Upper lobe of left lung (tissue), 6 donors: ENCODE measurements around the gene KCNJ4. TPM values are rescaled to one million over a fixed set of nuclear protein-coding genes. Genes with fewer than 3 reads are reported as not detected.

ENCODE experiments used
- ATAC-seq, 2 donors: fragments of 200-7000 bp; cut with Tn5 transposase; one replicate each; pipeline ENCODE4 v1.9.1; 2022; ENCODE audit warnings: mild to moderate bottlenecking in 2 of 2, moderate library complexity in 2 of 2; ENCODE audit not compliant: low FRiP score in 2 of 2
- DNase-seq, 2 donors: peaks; one replicate each; pipeline ENCODE4 v3.0.0-alpha.2; 2019 to 2020
- H3K27ac ChIP-seq, 4 donors: fragments of 200-600 bp; sonication (generic); one replicate each; pipeline ENCODE4 v1.5.1; 2016 to 2019
- H3K27me3 ChIP-seq, 4 donors: fragments of 200-600 bp; sonication (generic); one replicate each; pipeline ENCODE4 v1.5.1; 2017 to 2019
- H3K36me3 ChIP-seq, 4 donors: fragments of 200-600 bp; sonication (generic); one replicate each; pipeline ENCODE4 v1.5.1; 2016 to 2019
- H3K4me1 ChIP-seq, 4 donors: fragments of 200-600 bp; sonication (generic); one replicate each; pipeline ENCODE4 v1.5.1; 2018 to 2019
- H3K4me3 ChIP-seq, 4 donors: fragments of 200-600 bp; sonication (generic); one replicate each; pipeline ENCODE4 v1.5.1; 2017 to 2019; ENCODE audit warnings: mild to moderate bottlenecking in 2 of 4, moderate library complexity in 1 of 4
- H3K9me3 ChIP-seq, 4 donors: fragments of 200-600 bp; sonication (generic); one replicate each; pipeline ENCODE4 v1.5.1; 2018 to 2019
- EP300 ChIP-seq, 4 donors: sonication (generic); formaldehyde crosslinking; IDR thresholded peaks; one replicate each; pipeline ENCODE4 v1.5.1; 2017; ENCODE audit warnings: antibody characterized with exemption in 4 of 4, control low read depth in 2 of 4
- POLR2A ChIP-seq, 4 donors: fragments of 450-650 bp; IDR thresholded peaks; one replicate each; pipeline ENCODE4 v1.5.1; 2016 to 2017; ENCODE audit warnings: antibody characterized with exemption in 4 of 4, mild to moderate bottlenecking in 2 of 4
- POLR2AphosphoS5 ChIP-seq, 2 donors: sonication (generic); formaldehyde crosslinking; IDR thresholded peaks; one replicate each; pipeline ENCODE4 v1.5.1; 2017; ENCODE audit warnings: antibody characterized with exemption in 2 of 2
- WGBS, 2 donors: methylation state at CpG; one replicate each; pipeline ENCODE4 v1.1.5; 2017 to 2018; 5-methylcytosine and 5-hydroxymethylcytosine counted together
- total RNA-seq, 6 donors: library from RNA; depleted of rRNA in 4 of 6; stranded (reverse); fragments of >200 nt in 4 of 6; gene quantifications; one replicate each; pipeline versions ENCODE4 v1.1.0 to v1.2.1, GENCODE V29; 2016 to 2021
- TF ChIP-seq, protein P1 (sequence below), 6 experiments: fragments of 450-650 bp in 4 of 6; fragments of 200-600 bp in 2 of 6; sonication (generic) in 2 of 6; IDR thresholded peaks; one replicate each; pipeline ENCODE4 v1.5.1; 2016 to 2019; ENCODE audit warnings: antibody characterized with exemption in 6 of 6
- donor health status: DM: no; HTN: no; CAD: no; lungs with moderate emphysema.
- donor health status: DM: no; HTN: yes; CAD: no; lungs with severe emphysema.

The KCNJ4 gene
- total RNA-seq, 6 donors from 2014 or later, result not detected

DNA sequence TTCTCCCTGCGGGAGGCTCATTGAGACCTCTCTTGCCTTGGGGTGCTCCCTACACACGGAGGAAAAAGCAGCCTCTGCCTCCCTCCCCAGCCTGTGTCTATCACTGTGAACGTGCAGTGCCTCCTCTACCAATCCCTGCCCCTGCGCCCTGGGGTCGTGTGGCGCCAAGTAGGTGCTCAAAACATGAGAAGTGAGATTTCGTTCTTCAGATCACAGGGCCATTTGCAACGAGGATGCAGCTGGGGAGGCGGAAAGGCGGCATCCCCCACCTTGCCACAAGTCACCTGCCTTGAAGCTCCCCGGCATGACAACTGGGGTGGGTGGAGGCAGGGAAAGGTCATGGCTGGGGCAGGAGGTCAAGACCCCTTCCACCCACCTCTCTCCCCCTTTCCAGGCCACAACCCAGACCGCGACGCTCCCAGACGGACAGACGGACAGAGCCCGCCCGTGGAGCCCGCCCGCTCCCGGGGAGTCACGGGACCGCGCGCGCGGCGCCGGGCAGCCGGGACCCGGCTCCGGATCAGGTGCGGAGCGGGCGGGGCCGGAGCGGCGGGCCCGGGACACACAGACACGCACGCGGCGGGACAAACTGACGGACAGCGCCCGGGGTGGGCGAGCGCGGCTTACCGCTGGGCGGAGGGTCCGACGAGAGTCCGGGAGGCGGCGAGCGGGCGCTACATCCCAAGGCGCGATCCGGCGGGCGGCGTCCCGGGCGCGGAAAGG lies 485 bp downstream of the KCNJ4 start:
- Histone ChIP-seq H3K36me3 (no peaks in the 10 kb centered on the region), H3K4me3 (peak overlapping the region in 3 of 4 donors; percentile 41 to 52 (median 48)), H3K4me1 (peaks cover 15 to 22% (median 18%) of the 10 kb centered on the region in 4 donors), H3K9me3 (no peaks in the 10 kb centered on the region), H3K27ac (no peak overlapping the region), H3K27me3 (peaks cover 3 to 35% (median 22%) of the 10 kb centered on the region in 4 donors)
- ATAC-seq (no peak), DNase-seq (peak in 1 of 2 donors; percentile 86)
- no peak for TF ChIP-seq POLR2AphosphoS5 (IDR thresholded peaks at IDR 0.05)
- no peak for TF ChIP-seq EP300 (IDR thresholded peaks at IDR 0.05)
- no peak for TF ChIP-seq POLR2A (IDR thresholded peaks at IDR 0.05)
- TF ChIP-seq, protein P1, sequence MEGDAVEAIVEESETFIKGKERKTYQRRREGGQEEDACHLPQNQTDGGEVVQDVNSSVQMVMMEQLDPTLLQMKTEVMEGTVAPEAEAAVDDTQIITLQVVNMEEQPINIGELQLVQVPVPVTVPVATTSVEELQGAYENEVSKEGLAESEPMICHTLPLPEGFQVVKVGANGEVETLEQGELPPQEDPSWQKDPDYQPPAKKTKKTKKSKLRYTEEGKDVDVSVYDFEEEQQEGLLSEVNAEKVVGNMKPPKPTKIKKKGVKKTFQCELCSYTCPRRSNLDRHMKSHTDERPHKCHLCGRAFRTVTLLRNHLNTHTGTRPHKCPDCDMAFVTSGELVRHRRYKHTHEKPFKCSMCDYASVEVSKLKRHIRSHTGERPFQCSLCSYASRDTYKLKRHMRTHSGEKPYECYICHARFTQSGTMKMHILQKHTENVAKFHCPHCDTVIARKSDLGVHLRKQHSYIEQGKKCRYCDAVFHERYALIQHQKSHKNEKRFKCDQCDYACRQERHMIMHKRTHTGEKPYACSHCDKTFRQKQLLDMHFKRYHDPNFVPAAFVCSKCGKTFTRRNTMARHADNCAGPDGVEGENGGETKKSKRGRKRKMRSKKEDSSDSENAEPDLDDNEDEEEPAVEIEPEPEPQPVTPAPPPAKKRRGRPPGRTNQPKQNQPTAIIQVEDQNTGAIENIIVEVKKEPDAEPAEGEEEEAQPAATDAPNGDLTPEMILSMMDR (IDR thresholded peaks at IDR 0.05), result no peak
- WGBS, 2 donors, result 9 to 26% methylated on average over 10 to 22 of the region's 67 CpGs

DNA sequence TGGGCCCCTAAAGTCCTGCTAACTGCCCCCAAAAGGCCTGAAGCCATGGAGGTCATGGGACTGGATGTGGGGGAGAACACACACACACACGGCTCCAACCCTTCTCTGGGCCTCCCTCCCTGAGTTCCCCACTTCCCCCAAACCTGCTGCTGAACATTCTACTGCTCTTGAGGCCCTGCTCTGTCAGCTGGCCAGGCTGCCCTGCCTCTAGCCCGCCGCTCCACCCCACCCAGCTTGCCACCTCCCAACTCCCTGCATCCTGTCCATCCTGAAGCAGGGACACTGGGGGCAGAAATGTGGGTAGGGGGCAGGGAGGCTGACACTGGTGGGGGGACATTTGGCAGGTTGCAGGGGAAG lies 1.0 kb downstream of the KCNJ4 start:
- no peak for DNase-seq
- no peak for ATAC-seq
- TF ChIP-seq EP300 (IDR thresholded peaks at IDR 0.05), result no peak
- TF ChIP-seq POLR2A (IDR thresholded peaks at IDR 0.05), result no peak
- TF ChIP-seq, protein P1 (IDR thresholded peaks at IDR 0.05), result no peak
- TF ChIP-seq POLR2AphosphoS5 (IDR thresholded peaks at IDR 0.05), result no peak
- Histone ChIP-seq H3K9me3 (no peaks in the 10 kb centered on the region), H3K4me3 (no peak overlapping the region), H3K27ac (no peak overlapping the region), H3K36me3 (no peaks in the 10 kb centered on the region), H3K27me3 (peaks cover 3 to 35% (median 22%) of the 10 kb centered on the region in 4 donors), H3K4me1 (peaks cover 15 to 22% (median 18%) of the 10 kb centered on the region in 4 donors)
- 16 to 42% methylated on average over 2 to 3 of the region's 3 CpGs for WGBS, 2 donors

DNA sequence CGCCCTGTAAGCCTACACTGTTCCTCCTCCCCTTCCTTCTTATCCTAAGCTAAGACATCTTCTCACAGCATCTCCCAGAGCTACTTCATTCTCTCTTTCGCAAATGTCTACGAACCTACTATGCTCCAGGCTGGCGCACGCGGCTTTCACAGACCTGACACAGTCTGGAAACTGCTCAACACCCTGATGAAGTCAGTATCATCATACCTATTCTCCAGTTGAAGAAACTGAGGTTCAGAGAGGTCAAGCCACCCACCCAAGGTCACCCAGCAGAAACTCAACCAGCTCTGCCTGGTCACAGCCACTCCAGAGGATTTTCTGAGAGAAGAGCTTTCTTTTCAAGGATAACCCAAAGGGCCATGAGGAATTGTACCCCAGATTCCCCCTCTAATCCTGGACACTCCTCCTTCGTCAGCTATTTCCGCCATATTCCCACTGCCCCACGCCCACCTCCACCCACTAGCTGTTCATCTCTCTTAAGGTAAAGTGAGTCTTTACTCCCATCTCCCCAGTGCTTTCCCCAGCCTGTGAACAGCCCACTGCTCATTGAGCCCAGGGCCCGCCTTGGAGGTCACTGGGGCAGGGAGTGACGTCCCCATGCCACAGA lies 1.8 kb downstream of the KCNJ4 start:
- 83 to 86% methylated on average over 11 of the region's 11 CpGs for WGBS, 2 donors
- peaks cover 3 to 35% (median 22%) of the 10 kb centered on the region in 4 donors for H3K27me3 ChIP-seq
- DNase-seq, result no peak
- no peak overlapping the region for H3K4me3 ChIP-seq
- peaks cover 15 to 22% (median 18%) of the 10 kb centered on the region in 4 donors for H3K4me1 ChIP-seq
- H3K27ac ChIP-seq, result no peak overlapping the region
- no peaks in the 10 kb centered on the region for H3K36me3 ChIP-seq
- TF ChIP-seq POLR2AphosphoS5 (IDR thresholded peaks at IDR 0.05) (no peak), EP300 (IDR thresholded peaks at IDR 0.05) (no peak), POLR2A (IDR thresholded peaks at IDR 0.05) (no peak)
- TF ChIP-seq, protein P1 (IDR thresholded peaks at IDR 0.05), result no peak
- ATAC-seq, result no peak
- H3K9me3 ChIP-seq, result no peaks in the 10 kb centered on the region

DNA sequence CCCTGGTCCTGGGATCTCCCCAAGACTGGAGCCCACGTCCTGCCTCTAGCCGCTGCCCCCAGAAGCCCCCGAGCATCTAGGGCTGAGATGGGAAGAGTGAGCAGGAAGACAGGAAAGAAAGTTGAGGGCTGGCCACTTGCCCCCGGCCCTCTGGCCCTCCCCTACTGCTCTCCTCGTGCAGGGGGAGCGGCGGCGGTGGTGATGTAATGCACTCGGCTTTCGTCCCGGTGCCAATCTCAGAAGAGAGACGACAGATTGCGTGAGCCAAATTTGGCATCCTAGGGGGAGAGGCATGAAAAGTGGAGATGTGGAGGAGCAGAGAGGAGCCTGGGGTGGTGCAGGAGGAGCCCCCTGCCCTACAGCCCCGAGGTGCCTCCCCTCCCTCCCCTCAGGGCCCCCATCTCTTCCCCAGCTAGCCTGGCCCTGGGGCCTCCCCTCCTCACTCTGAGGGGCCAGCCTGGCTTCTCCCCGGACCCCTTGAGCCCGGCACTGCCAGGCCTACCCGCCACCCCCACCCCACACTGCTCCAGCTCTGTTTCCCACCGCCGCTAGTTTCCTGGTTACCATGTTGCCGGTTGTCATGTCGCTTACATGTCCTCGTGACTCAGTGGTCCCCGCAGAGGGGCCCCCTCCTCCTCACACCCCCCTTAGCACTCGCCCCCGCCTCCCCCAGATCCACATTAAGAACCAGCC lies 2.5 kb downstream of the KCNJ4 start:
- TF ChIP-seq, protein P1 (IDR thresholded peaks at IDR 0.05), result no peak
- TF ChIP-seq POLR2AphosphoS5 (IDR thresholded peaks at IDR 0.05), result no peak
- no peak for TF ChIP-seq EP300 (IDR thresholded peaks at IDR 0.05)
- TF ChIP-seq POLR2A (IDR thresholded peaks at IDR 0.05), result no peak
- Histone ChIP-seq H3K4me3 (no peak overlapping the region), H3K27me3 (peaks cover 3 to 35% (median 22%) of the 10 kb centered on the region in 4 donors), H3K36me3 (no peaks in the 10 kb centered on the region), H3K9me3 (no peaks in the 10 kb centered on the region), H3K27ac (no peak overlapping the region), H3K4me1 (peaks cover 15 to 22% (median 18%) of the 10 kb centered on the region in 4 donors)
- WGBS, 2 donors, result 30 to 32% methylated on average over 22 to 24 of the region's 25 CpGs
- no peak for ATAC-seq
- peak in 1 of 2 donors; percentile 28 for DNase-seq
